Measurements from ENCODE around the gene KIAA1958.
"Not testable (repeated sequence)": the region's sequence is repeated elsewhere in the genome, so short reads cannot be mapped to it uniquely, and the experiment has no call there.

DNA sequence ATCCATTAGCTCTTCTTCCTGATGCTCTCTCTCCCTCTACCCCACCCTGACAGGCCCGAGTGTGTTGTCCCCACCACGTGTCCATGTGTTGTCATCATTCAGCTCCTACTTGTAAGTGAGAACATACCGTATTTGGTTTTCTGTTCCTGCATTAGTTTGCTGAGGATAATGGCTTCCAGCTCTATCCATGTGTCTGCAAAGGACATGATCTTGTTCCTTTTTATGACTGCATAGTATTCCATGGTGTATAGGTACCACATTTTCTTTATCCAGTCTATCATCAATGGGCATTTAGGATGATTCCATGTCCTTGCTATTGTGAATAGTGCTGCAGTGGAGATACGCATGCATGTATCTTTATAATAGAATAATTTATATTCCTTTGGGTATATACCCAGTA is 186.6 kb downstream of the KIAA1958 start:
- not testable (repeated sequence) for TF ChIP-seq POLR2AphosphoS5, POLR2A, EP300 (IDR thresholded peaks at IDR 0.05)
- TF ChIP-seq, protein P1, sequence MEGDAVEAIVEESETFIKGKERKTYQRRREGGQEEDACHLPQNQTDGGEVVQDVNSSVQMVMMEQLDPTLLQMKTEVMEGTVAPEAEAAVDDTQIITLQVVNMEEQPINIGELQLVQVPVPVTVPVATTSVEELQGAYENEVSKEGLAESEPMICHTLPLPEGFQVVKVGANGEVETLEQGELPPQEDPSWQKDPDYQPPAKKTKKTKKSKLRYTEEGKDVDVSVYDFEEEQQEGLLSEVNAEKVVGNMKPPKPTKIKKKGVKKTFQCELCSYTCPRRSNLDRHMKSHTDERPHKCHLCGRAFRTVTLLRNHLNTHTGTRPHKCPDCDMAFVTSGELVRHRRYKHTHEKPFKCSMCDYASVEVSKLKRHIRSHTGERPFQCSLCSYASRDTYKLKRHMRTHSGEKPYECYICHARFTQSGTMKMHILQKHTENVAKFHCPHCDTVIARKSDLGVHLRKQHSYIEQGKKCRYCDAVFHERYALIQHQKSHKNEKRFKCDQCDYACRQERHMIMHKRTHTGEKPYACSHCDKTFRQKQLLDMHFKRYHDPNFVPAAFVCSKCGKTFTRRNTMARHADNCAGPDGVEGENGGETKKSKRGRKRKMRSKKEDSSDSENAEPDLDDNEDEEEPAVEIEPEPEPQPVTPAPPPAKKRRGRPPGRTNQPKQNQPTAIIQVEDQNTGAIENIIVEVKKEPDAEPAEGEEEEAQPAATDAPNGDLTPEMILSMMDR (IDR thresholded peaks at IDR 0.05) = not testable (repeated sequence)

Data from sigmoid colon (tissue), 4 donors.